Measurements from ENCODE around the gene KRTAP10-11. TPM values are rescaled to one million over a fixed set of nuclear protein-coding genes. Genes with fewer than 3 reads are reported as not detected.
"Not testable (repeated sequence)": the region's sequence is repeated elsewhere in the genome, so short reads cannot be mapped to it uniquely, and the experiment has no call there.

The KRTAP10-11 gene
- total RNA-seq, 1 experiment from 2014 or later = not detected

- H3K9me3 ChIP-seq = peaks cover 3% of the 10 kb centered on the region
- no peak overlapping the region for H3K4me3 ChIP-seq
- DNase-seq = no peak
- no peaks in the 10 kb centered on the region for H3K36me3 ChIP-seq
- no peaks in the 10 kb centered on the region; the same call in none of the 2 replicates for H3K27me3 ChIP-seq
Measured at GRCh38 chr21:44650265-44650972, 4.2 kb downstream of the KRTAP10-11 start.

- no peak for DNase-seq
- H3K4me3 ChIP-seq = no peak overlapping the region
- H3K27me3 ChIP-seq = no peaks in the 10 kb centered on the region; the same call in none of the 2 replicates
- peaks cover under 1% of the 10 kb centered on the region; the same call in 1 of the 2 replicates for H3K9me3 ChIP-seq
- no peaks in the 10 kb centered on the region for H3K36me3 ChIP-seq
Measured at GRCh38 chr21:44650973-44651675, 4.9 kb downstream of the KRTAP10-11 start.

GRCh38 chr21:44653123-44653522 is 6.9 kb downstream of the KRTAP10-11 start:
- Histone ChIP-seq H3K4me3 (no peak overlapping the region), H3K27me3 (no peaks in the 10 kb centered on the region), H3K36me3 (no peaks in the 10 kb centered on the region), H3K9me3 (peaks cover 10% of the 10 kb centered on the region)
- no peak for DNase-seq

- Histone ChIP-seq H3K9me3 (peaks cover 10% of the 10 kb centered on the region), H3K27me3 (no peaks in the 10 kb centered on the region)
- DNase-seq = no peak
Measured at GRCh38 chr21:44653656-44654575, 7.7 kb downstream of the KRTAP10-11 start.

GRCh38 chr21:44654576-44655175 is 8.5 kb downstream of the KRTAP10-11 start, which contains the start of gene KRTAP12-4:
KRTAP12-4 (minus strand) TSS chr21:44654659; CDS start chr21:44654614, 45 bp downstream.
- no peak for DNase-seq

More at GRCh38 chr21:44653656-44654575, 7.7 kb downstream of the KRTAP10-11 start:
- Histone ChIP-seq H3K36me3 (no peaks in the 10 kb centered on the region), H3K4me3 (no peak overlapping the region)

GRCh38 chr21:44656868-44657267 is 10.7 kb downstream of the KRTAP10-11 start:
- no peak for DNase-seq
- peaks cover 10% of the 10 kb centered on the region for H3K9me3 ChIP-seq

More at GRCh38 chr21:44654576-44655175, 8.5 kb downstream of the KRTAP10-11 start, which contains the start of gene KRTAP12-4:
- no peaks in the 10 kb centered on the region for H3K36me3 ChIP-seq
- H3K4me3 ChIP-seq = no peak within 1 kb of the TSS
- H3K9me3 ChIP-seq = peaks cover 10% of the 10 kb centered on the region
- H3K27me3 ChIP-seq = no peaks in the 10 kb centered on the region

GRCh38 chr21:44657635-44658540 is 11.7 kb downstream of the KRTAP10-11 start, which contains the start of gene KRTAP12-3:
KRTAP12-3 (plus strand) TSS chr21:44657932; CDS start chr21:44657980, 48 bp downstream.
- no peaks in the 10 kb centered on the region for H3K36me3 ChIP-seq
- no peak within 1 kb of the TSS for H3K4me3 ChIP-seq
- peaks cover 10% of the 10 kb centered on the region for H3K9me3 ChIP-seq
- no peak for DNase-seq
- no peaks in the 10 kb centered on the region for H3K27me3 ChIP-seq

More at GRCh38 chr21:44656868-44657267, 10.7 kb downstream of the KRTAP10-11 start:
- Histone ChIP-seq H3K27me3 (no peaks in the 10 kb centered on the region), H3K36me3 (no peaks in the 10 kb centered on the region), H3K4me3 (no peak overlapping the region)

- H3K36me3 ChIP-seq = no peaks in the 10 kb centered on the region
- H3K27me3 ChIP-seq = no peaks in the 10 kb centered on the region
- no peak for DNase-seq
- H3K4me3 ChIP-seq = no peak overlapping the region
- peaks cover 10% of the 10 kb centered on the region for H3K9me3 ChIP-seq
Measured at GRCh38 chr21:44658541-44658910, 12.3 kb downstream of the KRTAP10-11 start.

- Histone ChIP-seq H3K36me3 (no peaks in the 10 kb centered on the region), H3K4me3 (no peak overlapping the region), H3K9me3 (peaks cover 10% of the 10 kb centered on the region), H3K27me3 (no peaks in the 10 kb centered on the region)
- DNase-seq = no peak
Measured at GRCh38 chr21:44658913-44659595, 12.8 kb downstream of the KRTAP10-11 start.

- H3K36me3 ChIP-seq, H3K4me3 ChIP-seq, DNase-seq, H3K9me3 ChIP-seq, H3K27me3 ChIP-seq: not testable (repeated sequence)
Measured at GRCh38 chr21:44661567-44661966, 15.4 kb downstream of the KRTAP10-11 start.

GRCh38 chr21:44664691-44665090 is 18.5 kb downstream of the KRTAP10-11 start:
- H3K36me3 ChIP-seq = no peaks in the 10 kb centered on the region
- H3K9me3 ChIP-seq = peaks cover 4% of the 10 kb centered on the region; the same call in 1 of the 2 replicates
- H3K27me3 ChIP-seq = no peaks in the 10 kb centered on the region; the same call in 1 of the 2 replicates
- no peak overlapping the region for H3K4me3 ChIP-seq
- no peak for DNase-seq

- peak; percentile 86 for DNase-seq
- H3K27me3 ChIP-seq = no peaks in the 10 kb centered on the region; the same call in 1 of the 2 replicates
- H3K36me3 ChIP-seq = no peaks in the 10 kb centered on the region
- no peak within 1 kb of the TSS for H3K4me3 ChIP-seq
- peaks cover 11% of the 10 kb centered on the region; the same call in 1 of the 2 replicates for H3K9me3 ChIP-seq
Measured at GRCh38 chr21:44666401-44667320, 20.4 kb downstream of the KRTAP10-11 start, which contains the start of gene KRTAP12-2. KRTAP12-2 (minus strand) TSS chr21:44666927; CDS start chr21:44666886, 41 bp downstream.

GRCh38 chr21:44667612-44668011 is 21.4 kb downstream of the KRTAP10-11 start:
- H3K27me3 ChIP-seq = no peaks in the 10 kb centered on the region; the same call in 1 of the 2 replicates
- no peak for DNase-seq
- H3K9me3 ChIP-seq = peaks cover 14% of the 10 kb centered on the region; the same call in 1 of the 2 replicates
- H3K4me3 ChIP-seq = no peak overlapping the region
- no peaks in the 10 kb centered on the region for H3K36me3 ChIP-seq

All from MG63 (cell line).